ENCODE measurements around the gene GLRB.
A peak's percentile ranks its signal among the peaks of the same experiment; 100 is the strongest.
"Not testable (repeated sequence)": the region's sequence is repeated elsewhere in the genome, so short reads cannot be mapped to it uniquely, and the experiment has no call there.

The GLRB gene

DNA sequence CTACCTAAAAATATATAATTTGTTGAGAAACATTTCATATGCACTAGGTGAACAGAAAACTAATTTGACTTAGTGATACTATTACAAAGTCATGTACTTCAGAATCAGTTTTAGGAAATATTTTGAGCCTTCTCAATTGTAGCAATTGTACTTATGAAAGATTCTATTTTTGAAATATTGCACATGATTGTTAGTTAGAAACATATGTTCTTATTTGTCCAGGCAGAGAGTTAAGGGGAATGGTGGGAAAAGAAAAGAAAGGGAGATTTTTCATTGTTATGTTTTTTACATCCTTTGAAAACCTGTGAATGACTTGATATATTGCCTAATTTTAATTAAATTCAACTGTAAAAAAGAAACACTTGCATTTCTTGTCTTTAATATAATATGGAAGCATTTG is 66.0 kb downstream of the GLRB start:
- no peak for DNase-seq

- no peak for DNase-seq
These were observed 67.4 kb downstream of the GLRB start for GRCh38 chr4:157143369-157143768.

DNA sequence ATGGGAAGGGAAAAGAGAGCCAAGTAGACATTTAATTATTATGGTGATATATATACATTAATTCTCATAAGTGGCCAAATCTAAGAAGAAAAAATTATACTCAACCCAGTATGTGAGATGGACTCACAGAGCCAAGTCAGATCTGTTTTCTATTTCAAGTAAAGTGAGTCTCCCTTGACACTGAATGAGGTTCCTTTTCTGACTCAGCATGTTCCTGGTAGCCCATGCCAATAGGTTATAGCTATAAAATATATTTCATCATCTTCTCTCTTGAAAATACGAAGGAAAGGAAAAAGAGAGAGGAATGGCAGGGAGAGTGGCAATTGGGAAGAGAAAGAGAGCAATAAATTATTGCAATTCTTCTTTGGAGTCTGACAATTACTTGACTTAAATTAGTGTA is 75.8 kb downstream of the GLRB start:
- no peak for DNase-seq

GRCh38 chr4:157165935-157166610 is 90.1 kb downstream of the GLRB start:
- DNase-seq: no peak

GRCh38 chr4:157170321-157170720 is 94.4 kb downstream of the GLRB start:
- no peak for DNase-seq

GRCh38 chr4:157172011-157172410 is 96.1 kb downstream of the GLRB start:
- no peak for DNase-seq

DNA sequence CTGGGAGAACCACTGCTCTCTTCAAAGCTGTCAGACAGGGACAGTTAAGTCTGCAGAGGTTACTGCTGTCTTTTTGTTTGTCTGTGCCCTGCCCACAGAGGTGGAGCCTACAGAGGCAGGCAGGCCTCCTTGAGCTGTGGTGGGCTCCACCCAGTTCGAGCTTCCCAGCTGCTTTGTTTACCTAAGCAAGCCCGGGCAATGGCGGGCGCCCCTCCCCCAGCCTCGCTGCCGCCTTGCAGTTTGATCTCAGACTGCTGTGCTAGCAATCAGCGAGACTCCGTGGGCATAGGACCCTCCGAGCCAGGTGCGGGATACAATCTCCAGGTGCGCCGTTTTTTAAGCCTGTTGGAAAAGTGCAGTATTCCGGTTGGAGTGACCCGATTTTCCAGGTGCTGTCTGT is 104.3 kb downstream of the GLRB start:
- not testable (repeated sequence) for DNase-seq

GRCh38 chr4:157184300-157184699 is 108.3 kb downstream of the GLRB start:
- DNase-seq: no peak

DNA sequence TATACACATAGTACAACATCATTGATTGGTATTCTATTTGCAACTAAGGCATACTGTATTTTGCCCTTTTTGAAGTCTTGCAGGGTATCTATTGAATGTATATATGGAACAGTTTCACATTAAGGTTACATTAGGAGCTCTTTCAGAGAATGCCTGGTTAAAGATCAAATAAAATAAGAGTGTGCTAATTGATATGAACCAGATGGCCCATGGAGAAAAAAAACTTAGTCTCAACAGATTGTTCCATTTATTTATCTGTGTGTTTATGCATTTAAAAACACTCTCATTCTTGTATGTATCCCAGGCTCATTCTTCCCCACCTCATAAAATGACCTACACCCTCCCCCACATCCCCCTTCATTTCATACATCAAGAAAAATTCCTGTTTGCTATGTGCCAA is 109.4 kb downstream of the GLRB start:
- DNase-seq: no peak

DNA sequence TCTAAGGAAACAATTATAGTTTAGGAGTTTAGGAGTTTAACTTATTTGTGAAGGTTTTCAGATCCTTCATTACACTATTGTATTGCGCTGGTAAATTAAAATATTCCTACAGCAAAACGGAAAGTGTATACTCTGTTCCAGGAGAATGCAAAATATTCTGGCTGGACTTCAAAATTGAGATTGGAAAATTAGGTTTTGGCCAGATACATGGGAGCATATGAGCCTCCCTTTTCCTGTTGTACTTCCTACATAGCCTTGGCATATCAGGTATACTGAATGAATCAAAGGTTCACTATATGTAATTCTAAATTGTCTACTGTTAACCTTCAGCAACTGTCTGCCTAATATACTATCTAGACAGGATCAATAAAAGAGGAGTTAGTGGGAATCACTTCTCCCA is 119.4 kb downstream of the GLRB start:
- no peak for DNase-seq

DNA sequence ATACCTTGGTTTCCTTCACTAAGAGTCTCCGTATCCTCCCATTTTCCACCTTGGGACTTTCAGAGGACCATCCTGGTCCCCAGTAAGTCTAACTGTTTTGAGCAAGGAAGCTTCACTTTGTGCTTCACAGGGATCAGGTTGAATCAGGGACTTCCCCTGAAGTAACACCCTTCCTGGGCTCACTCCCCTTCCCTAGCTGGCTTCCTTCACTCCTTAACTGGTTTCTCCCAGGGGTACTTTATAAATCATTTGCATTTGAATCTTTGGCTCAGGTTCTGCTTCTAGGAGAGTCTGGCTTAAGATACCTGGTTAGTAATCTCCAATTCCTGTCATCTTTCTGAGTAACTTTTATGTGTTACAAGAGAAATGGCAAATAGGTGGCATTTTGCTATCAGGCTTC is 120.1 kb downstream of the GLRB start:
- DNase-seq: no peak

DNA sequence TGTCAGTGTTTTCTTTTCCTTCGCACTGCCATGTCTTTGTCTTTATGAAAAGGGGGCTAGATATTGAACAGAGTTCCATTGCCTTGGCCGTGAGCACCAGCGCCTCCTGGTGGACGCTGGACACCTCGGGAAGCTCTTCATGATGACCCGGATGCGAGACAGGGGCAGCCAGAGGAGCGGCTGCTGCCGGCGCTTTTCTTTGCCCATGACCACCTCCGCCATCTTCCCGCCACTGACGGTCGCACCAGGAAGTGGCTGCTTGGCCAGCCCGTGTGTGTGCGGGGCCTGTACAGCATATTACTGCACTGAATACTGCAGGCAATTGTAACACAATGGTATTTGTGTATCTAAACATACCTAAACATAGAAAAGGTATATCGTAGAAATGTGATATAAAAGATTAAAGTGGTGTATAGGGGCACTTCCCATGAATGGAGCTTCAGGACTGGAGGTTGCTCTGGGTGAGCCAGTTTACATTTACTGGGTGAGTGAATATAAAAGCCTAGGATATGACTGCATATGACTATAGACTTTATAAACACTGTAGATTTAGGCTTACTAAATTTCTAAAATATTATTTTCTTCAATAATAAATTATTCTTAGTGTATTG is 128.8 kb downstream of the GLRB start:
- no peak for DNase-seq

DNA sequence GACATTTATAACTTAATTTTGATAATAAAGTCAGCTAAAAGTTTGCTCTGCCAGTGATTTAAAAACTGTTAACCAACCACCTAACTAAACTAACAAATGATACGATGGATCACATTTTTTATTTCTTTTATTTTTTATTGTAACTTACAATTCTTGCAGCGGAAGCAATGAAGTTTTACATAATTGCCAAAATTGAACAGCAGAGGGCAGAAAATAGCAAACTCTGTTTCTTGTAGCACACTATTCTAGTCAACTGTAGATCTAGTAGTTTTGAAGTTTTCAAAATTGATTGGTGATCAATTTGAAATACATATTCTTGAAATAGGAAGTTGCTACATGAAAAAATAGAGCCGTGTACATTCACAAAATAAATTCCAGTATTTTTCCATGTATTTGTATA is 141.8 kb downstream of the GLRB start:
- no peak for DNase-seq

GRCh38 chr4:157219711-157220370 is 143.9 kb downstream of the GLRB start:
- no peak for DNase-seq

DNA sequence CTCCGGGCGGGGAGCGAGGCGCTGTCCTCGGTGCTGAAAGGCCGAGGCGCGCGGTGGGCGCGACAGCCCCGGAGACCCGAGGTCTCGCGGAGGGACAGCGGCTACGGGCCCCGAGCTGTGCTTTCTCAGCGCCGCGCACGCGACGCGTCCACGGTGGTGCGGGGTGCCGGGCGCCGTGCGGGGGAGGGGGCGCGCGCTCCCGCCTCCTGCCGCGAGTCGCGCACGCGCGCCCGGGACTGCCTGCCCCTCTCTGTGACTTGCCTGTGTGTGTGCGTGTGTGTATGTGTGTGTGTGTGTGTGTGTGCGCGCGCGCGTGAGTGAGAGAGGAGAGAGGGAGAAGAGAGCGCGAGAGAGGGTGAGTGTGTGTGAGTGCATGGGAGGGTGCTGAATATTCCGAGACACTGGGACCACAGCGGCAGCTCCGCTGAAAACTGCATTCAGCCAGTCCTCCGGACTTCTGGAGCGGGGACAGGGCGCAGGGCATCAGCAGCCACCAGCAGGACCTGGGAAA is 144.5 kb downstream of the GLRB start, which contains the start of gene GRIA2:
TSS of gene GRIA2 (plus strand) at position 358 of the 511 bp plus-strand sequence. CDS start 315 bp downstream, outside the sequence.
- peak; percentile 49 for DNase-seq

DNA sequence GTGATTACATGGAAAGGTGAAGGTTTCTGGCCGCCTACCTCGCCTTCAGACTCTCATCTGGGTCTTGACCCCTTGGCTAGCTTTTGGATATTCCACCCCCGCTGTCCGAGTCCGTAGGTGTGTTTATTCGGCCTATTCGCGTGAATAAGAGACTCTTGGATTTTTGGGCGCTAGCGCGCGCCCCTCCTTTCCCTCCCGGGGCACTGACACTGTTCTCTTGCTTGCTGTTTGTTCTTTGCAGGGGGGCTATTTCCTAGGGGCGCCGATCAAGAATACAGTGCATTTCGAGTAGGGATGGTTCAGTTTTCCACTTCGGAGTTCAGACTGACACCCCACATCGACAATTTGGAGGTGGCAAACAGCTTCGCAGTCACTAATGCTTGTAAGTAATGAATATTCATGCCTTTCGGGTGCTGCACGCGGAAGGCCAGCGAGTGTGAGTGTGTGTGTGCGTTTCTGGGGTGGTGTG is 145.5 kb downstream of the GLRB start:
- peak; percentile 27 for DNase-seq

Data from NCI-H774 (cell line).